ENCODE measurements around the gene HOXB3.
A peak's percentile ranks its signal among the peaks of the same experiment; 100 is the strongest.

DNA sequence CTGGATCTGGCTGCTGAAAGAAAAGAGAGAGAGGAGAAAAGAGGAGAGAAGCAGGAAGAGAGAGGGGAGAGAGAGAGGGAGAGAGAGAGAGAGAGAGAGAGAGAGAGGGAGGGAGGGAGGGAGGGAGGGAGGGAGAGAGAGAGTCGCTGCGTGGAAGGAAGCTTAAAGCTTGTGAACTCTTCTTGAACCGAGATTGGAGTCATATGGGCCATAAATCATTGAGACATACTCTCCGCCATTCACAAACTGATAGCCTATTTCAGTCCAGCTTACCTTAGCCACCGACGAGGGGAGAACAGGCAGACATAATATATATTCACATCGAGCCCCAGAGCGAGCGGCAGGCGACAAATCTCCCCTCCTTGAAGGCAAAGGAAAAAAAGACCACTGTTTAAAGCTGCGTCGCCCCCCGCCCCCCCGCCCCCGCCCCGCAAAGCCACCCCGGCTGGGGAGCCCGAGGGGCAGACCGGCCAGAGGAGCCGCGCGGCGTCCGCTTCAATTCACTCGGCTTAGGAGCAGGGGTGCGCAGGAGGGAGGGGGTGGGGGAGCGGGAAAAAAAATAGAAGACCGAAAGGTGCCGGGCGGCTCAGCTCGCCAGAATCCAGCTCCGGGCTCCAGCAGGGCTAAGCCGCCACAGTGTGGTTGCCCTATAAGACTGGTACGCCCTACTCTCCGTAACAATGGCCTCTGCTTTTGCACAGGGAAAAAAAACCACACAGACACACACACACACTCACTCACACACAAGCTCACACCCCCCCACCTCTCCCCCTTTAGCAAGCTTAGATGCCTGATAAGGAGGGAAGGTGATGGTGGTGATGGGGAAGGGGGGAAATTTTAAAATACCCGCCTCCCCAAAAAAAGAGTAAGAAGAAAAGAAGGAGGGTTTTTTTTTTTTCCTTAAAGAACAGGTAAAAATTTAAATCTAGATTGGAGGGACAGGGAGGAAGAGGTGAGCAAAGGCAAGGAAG lies 34.5 kb downstream of the HOXB3 start:
- no peak for TF ChIP-seq POLR2A (IDR thresholded peaks at IDR 0.05)
- TF ChIP-seq, protein P1, sequence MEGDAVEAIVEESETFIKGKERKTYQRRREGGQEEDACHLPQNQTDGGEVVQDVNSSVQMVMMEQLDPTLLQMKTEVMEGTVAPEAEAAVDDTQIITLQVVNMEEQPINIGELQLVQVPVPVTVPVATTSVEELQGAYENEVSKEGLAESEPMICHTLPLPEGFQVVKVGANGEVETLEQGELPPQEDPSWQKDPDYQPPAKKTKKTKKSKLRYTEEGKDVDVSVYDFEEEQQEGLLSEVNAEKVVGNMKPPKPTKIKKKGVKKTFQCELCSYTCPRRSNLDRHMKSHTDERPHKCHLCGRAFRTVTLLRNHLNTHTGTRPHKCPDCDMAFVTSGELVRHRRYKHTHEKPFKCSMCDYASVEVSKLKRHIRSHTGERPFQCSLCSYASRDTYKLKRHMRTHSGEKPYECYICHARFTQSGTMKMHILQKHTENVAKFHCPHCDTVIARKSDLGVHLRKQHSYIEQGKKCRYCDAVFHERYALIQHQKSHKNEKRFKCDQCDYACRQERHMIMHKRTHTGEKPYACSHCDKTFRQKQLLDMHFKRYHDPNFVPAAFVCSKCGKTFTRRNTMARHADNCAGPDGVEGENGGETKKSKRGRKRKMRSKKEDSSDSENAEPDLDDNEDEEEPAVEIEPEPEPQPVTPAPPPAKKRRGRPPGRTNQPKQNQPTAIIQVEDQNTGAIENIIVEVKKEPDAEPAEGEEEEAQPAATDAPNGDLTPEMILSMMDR (IDR thresholded peaks at IDR 0.05), result peak in 2 of 4 experiments; percentile 25 to 41

Measured in prostate gland (tissue), 2 donors.